Measurements from ENCODE around the gene VILL.

GRCh38 chr3:37991823-37992222 is 1.2 kb downstream of the VILL start:
- no peak for TF ChIP-seq REST (IDR thresholded peaks at IDR 0.05; ENCODE audit: insufficient read depth in 1 of 2, low read depth in 2 of 2, low read length in 1 of 2)
- TF ChIP-seq, protein P1, sequence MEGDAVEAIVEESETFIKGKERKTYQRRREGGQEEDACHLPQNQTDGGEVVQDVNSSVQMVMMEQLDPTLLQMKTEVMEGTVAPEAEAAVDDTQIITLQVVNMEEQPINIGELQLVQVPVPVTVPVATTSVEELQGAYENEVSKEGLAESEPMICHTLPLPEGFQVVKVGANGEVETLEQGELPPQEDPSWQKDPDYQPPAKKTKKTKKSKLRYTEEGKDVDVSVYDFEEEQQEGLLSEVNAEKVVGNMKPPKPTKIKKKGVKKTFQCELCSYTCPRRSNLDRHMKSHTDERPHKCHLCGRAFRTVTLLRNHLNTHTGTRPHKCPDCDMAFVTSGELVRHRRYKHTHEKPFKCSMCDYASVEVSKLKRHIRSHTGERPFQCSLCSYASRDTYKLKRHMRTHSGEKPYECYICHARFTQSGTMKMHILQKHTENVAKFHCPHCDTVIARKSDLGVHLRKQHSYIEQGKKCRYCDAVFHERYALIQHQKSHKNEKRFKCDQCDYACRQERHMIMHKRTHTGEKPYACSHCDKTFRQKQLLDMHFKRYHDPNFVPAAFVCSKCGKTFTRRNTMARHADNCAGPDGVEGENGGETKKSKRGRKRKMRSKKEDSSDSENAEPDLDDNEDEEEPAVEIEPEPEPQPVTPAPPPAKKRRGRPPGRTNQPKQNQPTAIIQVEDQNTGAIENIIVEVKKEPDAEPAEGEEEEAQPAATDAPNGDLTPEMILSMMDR (IDR thresholded peaks at IDR 0.05): no peak

Data from Panc1 (cell line).